Naive thymus-derived CD4-positive, alpha-beta T cell (primary cell): ENCODE measurements around the gene PLEKHJ1. TPM values are rescaled to one million over a fixed set of nuclear protein-coding genes. Genes with fewer than 3 reads are reported as not detected.

Experiments
- ATAC-seq: fragments of 150-1000 bp; cut with Tn5 transposase; 2 replicates; pipeline ENCODE4 v1.10.0; 2021; ENCODE audit warnings: mild to moderate bottlenecking, moderate library complexity
- CTCF ChIA-PET: fragments of 350-600 bp; sonication (Branson Sonifier 250); formaldehyde crosslinking; loops from one replicate; lab custom pipeline; 2021; ENCODE audit warnings: antibody characterized with exemption; lab: Charles Lee
- POLR2A ChIA-PET: fragments of 350-600 bp; sonication (Branson Sonifier 250); formaldehyde crosslinking; loops from one replicate; lab custom pipeline; 2021; ENCODE audit warnings: antibody characterized with exemption, inconsistent platforms; lab: Charles Lee
- DNase-seq, 9 donors: peaks; one replicate each; pipeline versions ENCODE4 v3.0.0 to v3.0.0-alpha.2; 2020 to 2022; ENCODE audit warnings: mixed read lengths in 1 of 9
- H3K27ac ChIP-seq: one replicate; pipeline ENCODE4 v1.7.0; 2013; ENCODE audit warnings: mild to moderate bottlenecking, low read depth, low read length, moderate library complexity
- H3K27me3 ChIP-seq, 2 donors: one replicate each; pipeline ENCODE4 v1.7.0; 2013; ENCODE audit warnings: low read length in 2 of 2, mild to moderate bottlenecking in 2 of 2, moderate library complexity in 2 of 2; ENCODE audit not compliant: control insufficient read depth in 2 of 2, insufficient read depth in 2 of 2
- H3K36me3 ChIP-seq, 3 experiments: 1 replicate in 2 of 3; 2 replicates in 1 of 3; pipeline ENCODE4 v1.7.0; 2013; ENCODE audit warnings: low read length in 3 of 3, mild to moderate bottlenecking in 3 of 3, moderate library complexity in 1 of 3; ENCODE audit not compliant: insufficient read depth in 3 of 3, control insufficient read depth in 2 of 3
- H3K4me1 ChIP-seq, 2 donors: one replicate each; pipeline ENCODE4 v1.7.0; 2013; ENCODE audit warnings: low read length in 2 of 2, mild to moderate bottlenecking in 2 of 2, moderate library complexity in 1 of 2; ENCODE audit not compliant: control insufficient read depth in 2 of 2, insufficient read depth in 2 of 2
- H3K4me3 ChIP-seq: 2 replicates; pipeline ENCODE4 v1.7.0; 2013; ENCODE audit warnings: mild to moderate bottlenecking, low read length
- H3K9me3 ChIP-seq, 3 experiments: 1 replicate in 2 of 3; 2 replicates in 1 of 3; pipeline ENCODE4 v1.7.0; 2013; ENCODE audit warnings: low read length in 3 of 3; ENCODE audit not compliant: control insufficient read depth in 2 of 3
- H3K27ac Mint-ChIP-seq, 9 donors: one replicate each; pipeline ENCODE4 v1.8.0; 2020 to 2022; ENCODE audit warnings: mixed read lengths in 9 of 9, mild to moderate bottlenecking in 8 of 9, moderate library complexity in 5 of 9, inconsistent platforms in 2 of 9
- H3K27me3 Mint-ChIP-seq, 5 donors: one replicate each; pipeline ENCODE4 v1.8.0; 2021 to 2022; ENCODE audit warnings: mixed read lengths in 5 of 5, mild to moderate bottlenecking in 1 of 5
- H3K36me3 Mint-ChIP-seq, 5 donors: one replicate each; pipeline ENCODE4 v1.8.0; 2020 to 2022; ENCODE audit warnings: mixed read lengths in 5 of 5, mild to moderate bottlenecking in 3 of 5, inconsistent platforms in 1 of 5
- H3K4me1 Mint-ChIP-seq, 7 donors: one replicate each; pipeline ENCODE4 v1.8.0; 2020 to 2022; ENCODE audit warnings: mixed read lengths in 7 of 7, mild to moderate bottlenecking in 3 of 7, inconsistent platforms in 1 of 7
- H3K4me3 Mint-ChIP-seq, 10 donors: one replicate each; pipeline ENCODE4 v1.8.0; 2020 to 2022; ENCODE audit warnings: mild to moderate bottlenecking in 10 of 10, mixed read lengths in 10 of 10, moderate library complexity in 6 of 10, inconsistent platforms in 2 of 10
- H3K9me3 Mint-ChIP-seq, 11 donors: one replicate each; pipeline ENCODE4 v1.8.0; 2020 to 2022; ENCODE audit warnings: mixed read lengths in 11 of 11, mild to moderate bottlenecking in 4 of 11, inconsistent platforms in 1 of 11, moderate library complexity in 1 of 11
- intact Hi-C, 2 donors: fragments of 100-400 bp; cut with micrococcal nuclease; formaldehyde crosslinking; loops; one replicate each; pipeline ENCODE4 v1.15.1; 2023
- polyA plus RNA-seq, 2 donors: library from polyadenylated mRNA; unstranded; fragments of 300-500 nt; fragmentation: Illumina TruSeq; gene quantifications; one replicate each; pipeline ENCODE4 v1.2.3, GENCODE V29; 2021
- total RNA-seq, 6 experiments: library from RNA in 5 of 6; stranded (reverse) in 5 of 6; gene quantifications; 1 replicate in 5 of 6; 2 replicates in 1 of 6; pipeline ENCODE4 v1.2.3 and lab custom pipeline; 2021 to 2026

The PLEKHJ1 gene
- total and polyA plus RNA-seq, 7 experiments from 2014 or later, result 32.9 to 123 (median 51.3) TPM

DNA sequence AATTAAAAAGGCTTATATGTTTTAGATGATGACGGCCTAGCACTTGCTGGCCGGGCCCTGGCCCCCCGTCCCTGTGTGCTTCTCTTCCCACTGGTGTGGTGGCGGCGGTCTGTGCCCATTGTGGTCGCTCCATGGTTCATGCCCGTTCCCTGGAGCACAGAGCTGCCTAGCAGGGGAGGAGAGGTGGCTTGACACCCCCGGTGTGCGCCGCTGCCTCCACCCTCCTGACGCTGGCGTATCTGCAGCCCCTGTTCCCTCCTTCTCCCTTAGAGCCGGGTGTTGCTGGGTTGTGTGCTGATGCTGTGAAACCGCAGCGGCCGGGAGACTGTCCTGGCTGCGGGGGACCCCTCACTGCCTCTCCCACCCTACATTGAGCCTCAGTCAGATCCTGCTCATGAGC lies 43.3 kb downstream of the PLEKHJ1 start:
- H3K27me3 Mint-ChIP-seq, result no peaks in the 10 kb centered on the region
- peak overlapping the region in 1 of 9 donors; percentile 59 for H3K27ac Mint-ChIP-seq
- H3K4me3 Mint-ChIP-seq, result no peak overlapping the region
- intact Hi-C loops, result no loop called here
- H3K36me3 ChIP-seq, result peaks cover 0 to 84% (median 0%) of the 10 kb centered on the region in 3 experiments
- no peaks in the 10 kb centered on the region for H3K27me3 ChIP-seq
- H3K36me3 Mint-ChIP-seq, result peaks cover 0 to 13% (median 6%) of the 10 kb centered on the region in 5 donors
- no peak overlapping the region for H3K27ac ChIP-seq
- H3K9me3 Mint-ChIP-seq, result peaks cover 0 to 2% (median 0%) of the 10 kb centered on the region in 11 donors
- peaks cover 0 to 10% (median 0%) of the 10 kb centered on the region in 7 donors for H3K4me1 Mint-ChIP-seq
- H3K4me3 ChIP-seq, result no peak overlapping the region
- H3K4me1 ChIP-seq, result no peaks in the 10 kb centered on the region
- POLR2A ChIA-PET, result no interaction called here
- ATAC-seq (no peak), DNase-seq (no peak)
- CTCF ChIA-PET, result no interaction called here
- no peaks in the 10 kb centered on the region for H3K9me3 ChIP-seq

DNA sequence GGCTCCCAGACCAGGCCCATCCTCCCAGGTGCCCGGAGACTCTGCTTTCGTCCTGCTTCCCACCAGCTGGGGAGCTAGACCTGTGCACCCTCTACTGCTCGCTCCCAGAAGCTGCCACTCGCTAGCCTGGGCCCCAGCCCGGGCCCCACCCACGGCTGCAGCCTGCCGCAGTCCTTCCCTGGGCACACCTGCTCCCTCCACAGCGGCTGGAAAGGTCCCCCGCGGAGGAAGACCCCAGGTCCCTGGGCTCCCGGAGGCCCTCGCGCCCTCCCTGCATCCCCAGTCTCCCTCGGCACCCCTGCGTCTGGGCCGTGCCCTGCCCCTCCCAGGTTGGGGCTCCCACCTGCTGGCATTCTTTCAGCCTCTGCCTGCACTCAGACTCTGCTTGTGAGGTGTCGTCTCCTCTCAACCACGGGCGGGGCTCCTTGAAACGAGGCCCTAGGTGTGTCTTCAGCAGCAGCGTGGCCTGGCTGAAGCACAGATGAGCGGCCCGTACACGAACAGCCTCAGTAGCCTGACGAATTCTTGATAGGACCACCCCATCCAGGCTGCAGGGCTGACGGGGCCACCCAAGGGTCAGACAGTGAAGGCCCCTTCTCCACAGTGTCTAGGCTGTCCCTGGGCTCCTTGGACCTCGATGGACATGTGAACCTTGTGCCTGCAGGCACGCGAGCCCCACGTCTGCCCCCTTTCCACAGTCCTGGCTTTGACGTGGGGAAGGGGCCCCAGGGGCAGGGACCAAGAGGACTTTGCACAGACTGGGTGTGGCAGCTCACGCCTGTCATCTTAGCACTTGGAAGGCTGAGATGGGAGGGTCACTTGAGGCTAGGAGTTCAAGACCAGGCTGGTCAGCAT lies 44.4 kb downstream of the PLEKHJ1 start:
- no peaks in the 10 kb centered on the region for H3K9me3 ChIP-seq
- no peak overlapping the region for H3K27ac ChIP-seq
- H3K4me3 Mint-ChIP-seq, result no peak overlapping the region
- H3K27ac Mint-ChIP-seq, result no peak overlapping the region
- peaks cover 0 to 2% (median 0%) of the 10 kb centered on the region in 11 donors for H3K9me3 Mint-ChIP-seq
- H3K4me1 ChIP-seq, result no peaks in the 10 kb centered on the region
- H3K36me3 ChIP-seq, result peaks cover 0 to 83% (median 0%) of the 10 kb centered on the region in 3 experiments
- no peaks in the 10 kb centered on the region for H3K27me3 ChIP-seq
- H3K36me3 Mint-ChIP-seq, result peaks cover 0 to 16% (median 6%) of the 10 kb centered on the region in 5 donors
- H3K27me3 Mint-ChIP-seq, result no peaks in the 10 kb centered on the region
- intact Hi-C loops, result no loop called here
- DNase-seq (no peak), ATAC-seq (no peak)
- H3K4me1 Mint-ChIP-seq, result peaks cover 0 to 7% (median 0%) of the 10 kb centered on the region in 7 donors
- ChIA-PET POLR2A (no interaction called here), CTCF (no interaction called here)
- H3K4me3 ChIP-seq, result no peak overlapping the region

DNA sequence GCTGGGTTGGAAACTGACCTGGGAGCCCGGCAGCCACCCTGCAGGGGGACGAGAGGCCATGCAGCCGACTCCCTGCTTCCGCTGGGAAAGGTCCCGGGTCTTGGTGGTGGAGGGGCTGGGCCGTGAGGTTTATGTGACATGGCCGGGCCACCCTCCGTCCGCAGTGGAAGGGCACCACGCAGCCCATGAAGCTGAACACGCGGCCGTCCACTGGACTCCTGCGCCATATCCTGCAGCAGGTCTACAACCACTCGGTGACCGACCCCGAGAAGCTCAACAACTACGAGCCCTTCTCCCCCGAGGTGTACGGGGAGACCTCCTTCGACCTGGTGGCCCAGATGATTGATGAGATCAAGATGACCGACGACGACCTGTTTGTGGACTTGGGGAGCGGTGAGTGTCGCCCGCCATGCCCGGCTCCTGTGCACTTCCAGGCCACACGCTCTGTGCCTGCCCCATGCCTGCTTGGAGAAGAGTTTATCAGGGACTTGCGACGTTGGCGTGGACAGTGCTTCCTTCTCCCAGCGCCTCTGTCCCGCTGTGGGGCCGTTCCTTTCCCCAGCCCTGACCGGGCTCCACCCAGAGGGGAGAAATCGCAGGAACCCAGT lies 45.2 kb downstream of the PLEKHJ1 start:
- peaks cover 0 to 86% (median 0%) of the 10 kb centered on the region in 3 experiments for H3K36me3 ChIP-seq
- ATAC-seq, result no peak
- no peaks in the 10 kb centered on the region for H3K27me3 ChIP-seq
- Mint-ChIP-seq H3K27me3 (no peaks in the 10 kb centered on the region), H3K4me3 (no peak overlapping the region), H3K27ac (no peak overlapping the region), H3K4me1 (peaks cover 0 to 7% (median under 1%) of the 10 kb centered on the region in 7 donors), H3K9me3 (peaks cover 0 to 2% (median 0%) of the 10 kb centered on the region in 11 donors), H3K36me3 (peaks cover 0 to 17% (median 6%) of the 10 kb centered on the region in 5 donors)
- no peak overlapping the region for H3K27ac ChIP-seq
- no peaks in the 10 kb centered on the region for H3K4me1 ChIP-seq
- intact Hi-C loops, result no loop called here
- CTCF ChIA-PET, result no interaction called here
- no peak overlapping the region for H3K4me3 ChIP-seq
- H3K9me3 ChIP-seq, result no peaks in the 10 kb centered on the region
- POLR2A ChIA-PET, result no interaction called here
- DNase-seq, result no peak

DNA sequence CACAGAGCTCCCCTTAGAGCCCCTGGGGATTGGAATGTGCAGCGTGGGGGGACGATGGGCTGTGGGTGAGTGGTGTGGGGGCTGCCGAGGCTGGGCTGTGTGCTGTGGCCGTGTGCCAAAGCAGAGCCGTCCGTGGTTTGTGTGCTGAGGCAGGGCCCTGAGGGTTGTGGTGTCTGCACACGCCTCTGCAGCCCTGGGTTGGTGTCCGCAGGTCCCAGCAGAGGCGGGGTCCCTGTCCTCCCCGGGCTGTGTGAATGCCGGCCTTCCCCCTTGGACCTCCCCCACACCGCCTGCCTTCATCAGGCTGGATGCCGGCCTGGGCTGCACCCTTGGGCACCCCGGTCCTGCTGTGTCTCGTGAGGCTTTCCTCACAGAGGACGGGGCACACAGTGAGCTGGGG lies 46.2 kb downstream of the PLEKHJ1 start:
- Mint-ChIP-seq H3K4me1 (peaks cover 0 to 7% (median 4%) of the 10 kb centered on the region in 7 donors), H3K27ac (no peak overlapping the region), H3K4me3 (no peak overlapping the region), H3K9me3 (peaks cover 0 to 3% (median 0%) of the 10 kb centered on the region in 11 donors), H3K36me3 (peaks cover 0 to 21% (median 9%) of the 10 kb centered on the region in 5 donors), H3K27me3 (no peaks in the 10 kb centered on the region)
- POLR2A ChIA-PET, result no interaction called here
- Histone ChIP-seq H3K4me1 (no peaks in the 10 kb centered on the region), H3K27ac (no peak overlapping the region), H3K27me3 (no peaks in the 10 kb centered on the region), H3K36me3 (peaks cover 0 to 85% (median 0%) of the 10 kb centered on the region in 3 experiments), H3K4me3 (no peak overlapping the region), H3K9me3 (no peaks in the 10 kb centered on the region)
- no peak for DNase-seq
- CTCF ChIA-PET, result no interaction called here
- ATAC-seq, result no peak
- intact Hi-C loops, result no loop called here

DNA sequence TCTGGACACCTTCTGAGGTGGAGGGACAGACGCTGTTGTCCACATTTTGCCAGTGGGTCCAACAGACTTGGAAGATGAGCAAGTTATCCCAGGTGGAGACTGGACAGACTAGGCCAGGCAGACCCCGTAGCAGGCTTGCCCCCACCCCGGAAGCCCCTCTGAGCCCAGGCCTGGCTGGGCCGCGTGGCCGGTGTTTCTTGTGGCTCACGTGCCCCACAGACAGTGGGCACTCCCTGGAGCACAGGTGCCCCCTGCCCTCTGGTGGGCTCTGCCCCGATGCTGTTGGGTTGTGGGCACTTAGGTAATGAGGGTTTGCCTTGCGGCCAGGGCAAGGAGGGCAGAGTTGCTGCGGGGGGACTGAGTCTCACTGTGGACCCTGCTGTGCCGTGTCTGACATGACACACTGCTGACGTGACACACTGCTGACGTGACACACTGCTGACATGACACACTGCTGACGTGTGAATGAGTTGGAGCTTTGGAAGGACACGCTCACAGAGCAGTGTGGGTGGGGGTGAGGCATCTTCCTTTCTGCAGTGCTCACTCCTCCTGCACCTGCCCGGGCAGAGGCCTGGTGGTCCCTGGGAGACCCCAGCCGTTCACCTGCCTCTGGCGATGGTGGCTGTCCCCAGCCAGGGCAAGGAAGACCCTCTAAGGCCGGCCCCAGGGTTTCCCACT lies 47.3 kb downstream of the PLEKHJ1 start:
- H3K4me1 ChIP-seq, result no peaks in the 10 kb centered on the region
- intact Hi-C loops, result no loop called here
- Mint-ChIP-seq H3K4me3 (no peak overlapping the region), H3K27me3 (no peaks in the 10 kb centered on the region), H3K27ac (no peak overlapping the region), H3K36me3 (peaks cover 0 to 25% (median 9%) of the 10 kb centered on the region in 5 donors), H3K9me3 (peaks cover 0 to 3% (median 0%) of the 10 kb centered on the region in 11 donors), H3K4me1 (peaks cover 0 to 7% (median 4%) of the 10 kb centered on the region in 7 donors)
- CTCF ChIA-PET, result no interaction called here
- no peaks in the 10 kb centered on the region for H3K9me3 ChIP-seq
- peaks cover 0 to 85% (median 0%) of the 10 kb centered on the region in 3 experiments for H3K36me3 ChIP-seq
- H3K27me3 ChIP-seq, result no peaks in the 10 kb centered on the region
- POLR2A ChIA-PET, result no interaction called here
- H3K4me3 ChIP-seq, result no peak overlapping the region
- H3K27ac ChIP-seq, result no peak overlapping the region
- peak; percentile 5 for ATAC-seq
- DNase-seq, result no peak

DNA sequence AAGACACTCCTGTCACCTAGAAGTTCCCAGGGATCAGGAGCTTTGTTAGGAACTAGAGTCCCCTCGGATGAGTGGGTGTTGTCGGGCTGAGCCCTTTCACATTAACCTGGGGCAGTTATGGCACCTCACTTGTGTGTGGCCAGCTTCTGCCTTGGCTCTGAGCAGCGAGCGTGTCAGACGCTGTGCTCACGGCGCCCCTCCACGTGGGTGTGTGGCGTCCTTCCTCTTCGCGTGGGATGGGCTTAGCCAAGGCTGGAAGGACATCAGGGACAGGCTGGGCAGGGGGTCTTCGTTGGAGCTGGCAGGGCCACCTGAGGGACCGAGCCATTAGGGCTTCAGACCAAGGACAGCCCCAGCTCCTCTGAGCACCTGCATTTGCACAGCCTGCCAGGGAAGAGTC lies 49.0 kb downstream of the PLEKHJ1 start:
- peak overlapping the region in 1 of 9 donors; percentile 34 for H3K27ac Mint-ChIP-seq
- H3K9me3 Mint-ChIP-seq, result peaks cover 0 to 2% (median 0%) of the 10 kb centered on the region in 11 donors
- no peaks in the 10 kb centered on the region for H3K27me3 Mint-ChIP-seq
- H3K27ac ChIP-seq, result no peak overlapping the region
- no peak for ATAC-seq
- H3K4me1 Mint-ChIP-seq, result peaks cover 0 to 7% (median 4%) of the 10 kb centered on the region in 7 donors
- intact Hi-C loops, result no loop called here
- no peaks in the 10 kb centered on the region for H3K4me1 ChIP-seq
- ChIA-PET CTCF (interaction anchor here (0.5 kb wide), 1 partner anchor 178 kb away, joined by 3 read pairs; no protein-coding TSS in a partner anchor), POLR2A (no interaction called here)
- no peaks in the 10 kb centered on the region for H3K27me3 ChIP-seq
- H3K4me3 Mint-ChIP-seq, result no peak overlapping the region
- H3K36me3 Mint-ChIP-seq, result peaks cover 0 to 18% (median 3%) of the 10 kb centered on the region in 5 donors
- H3K4me3 ChIP-seq, result no peak overlapping the region
- H3K36me3 ChIP-seq, result peaks cover 0 to 86% (median 0%) of the 10 kb centered on the region in 3 experiments
- no peaks in the 10 kb centered on the region for H3K9me3 ChIP-seq
- DNase-seq, result no peak
